SK-N-SH treated with all-trans-retinoic acid at 6 μM for 48 hours (cell line): ENCODE data around the gene MYOCOS.

Experiments used
- ATAC-seq: fragments of 200-7000 bp; cut with Tn5 transposase; 3 replicates; pipeline ENCODE4 v1.9.1; 2020; ENCODE audit warnings: mild to moderate bottlenecking, moderate library complexity
- ARNTL ChIP-seq: fragments of 450-650 bp; formaldehyde crosslinking; IDR thresholded peaks from 2 replicates; pipeline ENCODE4 v1.5.0; 2020; ENCODE audit warnings: low read depth, mild to moderate bottlenecking, moderate library complexity, borderline replicate concordance
- BACH2 ChIP-seq: fragments of 250-450 bp; sonication (Bioruptor Pico); IDR thresholded peaks from 2 replicates; pipeline ENCODE4 v1.9.0; 2021; ENCODE audit warnings: mild to moderate bottlenecking, borderline replicate concordance
- CSDC2 ChIP-seq: fragments of 250-450 bp; sonication (Bioruptor Pico); IDR thresholded peaks from 2 replicates; pipeline ENCODE4 v1.5.0; 2020; ENCODE audit warnings: mild to moderate bottlenecking, moderate library complexity
- ESRRG ChIP-seq: fragments of 250-450 bp; sonication (Bioruptor Pico); IDR thresholded peaks from 2 replicates; pipeline ENCODE4 v1.6.1; 2021; ENCODE audit warnings: mild to moderate bottlenecking
- GLIS3 ChIP-seq: fragments of 250-450 bp; sonication (Bioruptor Pico); IDR thresholded peaks from 2 replicates; pipeline ENCODE4 v1.5.0; 2020; ENCODE audit warnings: mild to moderate bottlenecking, moderate library complexity
- ISL1 ChIP-seq: fragments of 250-450 bp; sonication (Bioruptor Pico); IDR thresholded peaks from 2 replicates; pipeline ENCODE4 v2.1.2; 2022; ENCODE audit warnings: mild to moderate bottlenecking, moderate library complexity
- OSR1 ChIP-seq: fragments of 250-450 bp; sonication (Bioruptor Pico); IDR thresholded peaks from 2 replicates; pipeline ENCODE4 v1.8.0; 2022; ENCODE audit warnings: moderate library complexity, mild to moderate bottlenecking, inconsistent platforms
- PPARA ChIP-seq: fragments of 250-450 bp; sonication (Bioruptor Pico); IDR thresholded peaks from 2 replicates; pipeline ENCODE4 v1.5.0; 2020; ENCODE audit warnings: mild to moderate bottlenecking, borderline replicate concordance
- RARB ChIP-seq: fragments of 250-450 bp; sonication (Bioruptor Pico); IDR thresholded peaks from 2 replicates; pipeline ENCODE4 v1.8.0; 2021; ENCODE audit warnings: mild to moderate bottlenecking, moderate library complexity
- TCF4 ChIP-seq: fragments of 250-450 bp; sonication (Bioruptor Pico); IDR thresholded peaks from 2 replicates; pipeline ENCODE4 v1.8.0; 2021; ENCODE audit warnings: mild to moderate bottlenecking, moderate library complexity, borderline replicate concordance
- TOX ChIP-seq: fragments of 250-450 bp; sonication (Bioruptor Pico); IDR thresholded peaks from 2 replicates; pipeline ENCODE4 v1.8.0; 2021; ENCODE audit warnings: mild to moderate bottlenecking, moderate library complexity, borderline replicate concordance
- ZC3H10 ChIP-seq: fragments of 250-450 bp; sonication (Bioruptor Pico); IDR thresholded peaks from 2 replicates; pipeline ENCODE4 v1.5.1; 2021; ENCODE audit warnings: mild to moderate bottlenecking, moderate library complexity
- ZFP3 ChIP-seq: fragments of 250-450 bp; sonication (Bioruptor Pico); IDR thresholded peaks from 2 replicates; pipeline ENCODE4 v1.5.0; 2020; ENCODE audit warnings: mild to moderate bottlenecking, moderate library complexity
- ZFP30 ChIP-seq: fragments of 450-650 bp; formaldehyde crosslinking; IDR thresholded peaks from 2 replicates; pipeline ENCODE4 v1.5.0; 2022; ENCODE audit warnings: mild to moderate bottlenecking, moderate library complexity
- ZNF70 ChIP-seq: fragments of 450-650 bp; formaldehyde crosslinking; IDR thresholded peaks from 2 replicates; pipeline ENCODE4 v1.5.0; 2020; ENCODE audit warnings: mild to moderate bottlenecking, moderate library complexity
- ZNF8 ChIP-seq: fragments of 450-650 bp; formaldehyde crosslinking; IDR thresholded peaks from 2 replicates; pipeline ENCODE4 v1.5.0; 2020; ENCODE audit warnings: mild to moderate bottlenecking, moderate library complexity
- TF ChIP-seq, protein P1 (sequence below): fragments of 250-450 bp; sonication (Bioruptor Pico); IDR thresholded peaks from 2 replicates; pipeline ENCODE4 v1.8.0; 2021; ENCODE audit warnings: low read depth, mild to moderate bottlenecking, moderate library complexity, borderline replicate concordance
- TF ChIP-seq, protein P2 (sequence below): fragments of 250-450 bp; sonication (Bioruptor Pico); IDR thresholded peaks from 2 replicates; pipeline ENCODE4 v1.8.0; 2020; ENCODE audit warnings: mild to moderate bottlenecking, moderate library complexity, borderline replicate concordance
- TF ChIP-seq, protein P3 (sequence below): fragments of 250-450 bp; sonication (Bioruptor Pico); IDR thresholded peaks from 2 replicates; pipeline ENCODE4 v1.5.1; 2021; ENCODE audit warnings: mild to moderate bottlenecking, moderate library complexity
- TF ChIP-seq, protein P4 (sequence below): fragments of 250-450 bp; sonication (Bioruptor Pico); IDR thresholded peaks from 2 replicates; pipeline ENCODE4 v1.5.0; 2020; ENCODE audit warnings: mild to moderate bottlenecking, moderate library complexity
- TF ChIP-seq, protein P5 (sequence below): fragments of 250-450 bp; sonication (Bioruptor Pico); IDR thresholded peaks from 2 replicates; pipeline ENCODE4 v1.5.1; 2020; ENCODE audit warnings: low read depth, mild to moderate bottlenecking, moderate library complexity

Gene MYOCOS

DNA sequence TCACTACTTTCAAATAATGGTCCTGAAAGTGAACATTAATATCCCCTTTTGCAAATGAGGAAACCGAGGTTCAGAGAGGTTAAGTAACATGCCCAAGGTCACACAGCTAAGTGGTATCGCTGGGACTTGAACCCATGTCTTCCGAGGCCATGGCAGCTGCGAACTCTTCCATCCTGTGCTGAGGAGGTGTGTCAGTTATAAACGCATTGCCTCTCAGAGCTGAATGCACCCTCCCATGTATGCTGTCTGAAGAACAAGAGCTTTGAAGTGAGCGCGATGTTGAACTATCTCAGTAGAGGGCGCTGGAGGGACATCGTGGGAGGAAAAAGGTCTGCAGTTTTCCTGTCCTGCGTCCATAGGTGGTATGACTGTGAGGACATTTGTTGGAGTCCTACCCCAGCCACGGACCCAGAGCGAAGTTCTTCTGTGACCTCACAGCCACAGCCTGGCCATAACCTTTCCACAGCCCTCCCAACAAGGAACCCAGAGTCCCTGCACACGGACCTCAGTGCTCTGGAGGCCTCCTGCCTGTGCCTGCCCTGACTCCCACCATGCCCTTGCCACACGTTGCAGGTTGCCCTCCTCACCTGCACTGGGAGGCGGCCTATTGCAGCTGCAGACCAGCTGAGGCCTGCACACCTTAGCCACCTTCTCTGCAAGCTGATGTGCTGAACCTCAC is 22.9 kb downstream of the MYOCOS start:
- no peak for TF ChIP-seq ZNF70 (CRISPR knock-in tag)
- no peak for TF ChIP-seq PPARA
- TF ChIP-seq TOX (CRISPR knock-in tag): no peak
- TF ChIP-seq ISL1 (CRISPR knock-in tag): no peak
- TF ChIP-seq, protein P1, sequence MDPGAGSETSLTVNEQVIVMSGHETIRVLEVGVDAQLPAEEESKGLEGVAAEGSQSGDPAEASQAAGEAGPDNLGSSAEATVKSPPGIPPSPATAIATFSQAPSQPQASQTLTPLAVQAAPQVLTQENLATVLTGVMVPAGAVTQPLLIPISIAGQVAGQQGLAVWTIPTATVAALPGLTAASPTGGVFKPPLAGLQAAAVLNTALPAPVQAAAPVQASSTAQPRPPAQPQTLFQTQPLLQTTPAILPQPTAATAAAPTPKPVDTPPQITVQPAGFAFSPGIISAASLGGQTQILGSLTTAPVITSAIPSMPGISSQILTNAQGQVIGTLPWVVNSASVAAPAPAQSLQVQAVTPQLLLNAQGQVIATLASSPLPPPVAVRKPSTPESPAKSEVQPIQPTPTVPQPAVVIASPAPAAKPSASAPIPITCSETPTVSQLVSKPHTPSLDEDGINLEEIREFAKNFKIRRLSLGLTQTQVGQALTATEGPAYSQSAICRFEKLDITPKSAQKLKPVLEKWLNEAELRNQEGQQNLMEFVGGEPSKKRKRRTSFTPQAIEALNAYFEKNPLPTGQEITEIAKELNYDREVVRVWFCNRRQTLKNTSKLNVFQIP: no peak
- TF ChIP-seq CSDC2 (CRISPR knock-in tag): no peak
- no peak for TF ChIP-seq ESRRG (CRISPR knock-in tag)
- TF ChIP-seq, protein P2, sequence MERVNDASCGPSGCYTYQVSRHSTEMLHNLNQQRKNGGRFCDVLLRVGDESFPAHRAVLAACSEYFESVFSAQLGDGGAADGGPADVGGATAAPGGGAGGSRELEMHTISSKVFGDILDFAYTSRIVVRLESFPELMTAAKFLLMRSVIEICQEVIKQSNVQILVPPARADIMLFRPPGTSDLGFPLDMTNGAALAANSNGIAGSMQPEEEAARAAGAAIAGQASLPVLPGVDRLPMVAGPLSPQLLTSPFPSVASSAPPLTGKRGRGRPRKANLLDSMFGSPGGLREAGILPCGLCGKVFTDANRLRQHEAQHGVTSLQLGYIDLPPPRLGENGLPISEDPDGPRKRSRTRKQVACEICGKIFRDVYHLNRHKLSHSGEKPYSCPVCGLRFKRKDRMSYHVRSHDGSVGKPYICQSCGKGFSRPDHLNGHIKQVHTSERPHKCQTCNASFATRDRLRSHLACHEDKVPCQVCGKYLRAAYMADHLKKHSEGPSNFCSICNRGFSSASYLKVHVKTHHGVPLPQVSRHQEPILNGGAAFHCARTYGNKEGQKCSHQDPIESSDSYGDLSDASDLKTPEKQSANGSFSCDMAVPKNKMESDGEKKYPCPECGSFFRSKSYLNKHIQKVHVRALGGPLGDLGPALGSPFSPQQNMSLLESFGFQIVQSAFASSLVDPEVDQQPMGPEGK (CRISPR knock-in tag): no peak
- TF ChIP-seq, protein P3, sequence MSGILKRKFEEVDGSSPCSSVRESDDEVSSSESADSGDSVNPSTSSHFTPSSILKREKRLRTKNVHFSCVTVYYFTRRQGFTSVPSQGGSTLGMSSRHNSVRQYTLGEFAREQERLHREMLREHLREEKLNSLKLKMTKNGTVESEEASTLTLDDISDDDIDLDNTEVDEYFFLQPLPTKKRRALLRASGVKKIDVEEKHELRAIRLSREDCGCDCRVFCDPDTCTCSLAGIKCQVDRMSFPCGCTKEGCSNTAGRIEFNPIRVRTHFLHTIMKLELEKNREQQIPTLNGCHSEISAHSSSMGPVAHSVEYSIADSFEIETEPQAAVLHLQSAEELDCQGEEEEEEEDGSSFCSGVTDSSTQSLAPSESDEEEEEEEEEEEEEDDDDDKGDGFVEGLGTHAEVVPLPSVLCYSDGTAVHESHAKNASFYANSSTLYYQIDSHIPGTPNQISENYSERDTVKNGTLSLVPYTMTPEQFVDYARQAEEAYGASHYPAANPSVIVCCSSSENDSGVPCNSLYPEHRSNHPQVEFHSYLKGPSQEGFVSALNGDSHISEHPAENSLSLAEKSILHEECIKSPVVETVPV (CRISPR knock-in tag): no peak
- TF ChIP-seq OSR1 (CRISPR knock-in tag): no peak
- TF ChIP-seq, protein P4, sequence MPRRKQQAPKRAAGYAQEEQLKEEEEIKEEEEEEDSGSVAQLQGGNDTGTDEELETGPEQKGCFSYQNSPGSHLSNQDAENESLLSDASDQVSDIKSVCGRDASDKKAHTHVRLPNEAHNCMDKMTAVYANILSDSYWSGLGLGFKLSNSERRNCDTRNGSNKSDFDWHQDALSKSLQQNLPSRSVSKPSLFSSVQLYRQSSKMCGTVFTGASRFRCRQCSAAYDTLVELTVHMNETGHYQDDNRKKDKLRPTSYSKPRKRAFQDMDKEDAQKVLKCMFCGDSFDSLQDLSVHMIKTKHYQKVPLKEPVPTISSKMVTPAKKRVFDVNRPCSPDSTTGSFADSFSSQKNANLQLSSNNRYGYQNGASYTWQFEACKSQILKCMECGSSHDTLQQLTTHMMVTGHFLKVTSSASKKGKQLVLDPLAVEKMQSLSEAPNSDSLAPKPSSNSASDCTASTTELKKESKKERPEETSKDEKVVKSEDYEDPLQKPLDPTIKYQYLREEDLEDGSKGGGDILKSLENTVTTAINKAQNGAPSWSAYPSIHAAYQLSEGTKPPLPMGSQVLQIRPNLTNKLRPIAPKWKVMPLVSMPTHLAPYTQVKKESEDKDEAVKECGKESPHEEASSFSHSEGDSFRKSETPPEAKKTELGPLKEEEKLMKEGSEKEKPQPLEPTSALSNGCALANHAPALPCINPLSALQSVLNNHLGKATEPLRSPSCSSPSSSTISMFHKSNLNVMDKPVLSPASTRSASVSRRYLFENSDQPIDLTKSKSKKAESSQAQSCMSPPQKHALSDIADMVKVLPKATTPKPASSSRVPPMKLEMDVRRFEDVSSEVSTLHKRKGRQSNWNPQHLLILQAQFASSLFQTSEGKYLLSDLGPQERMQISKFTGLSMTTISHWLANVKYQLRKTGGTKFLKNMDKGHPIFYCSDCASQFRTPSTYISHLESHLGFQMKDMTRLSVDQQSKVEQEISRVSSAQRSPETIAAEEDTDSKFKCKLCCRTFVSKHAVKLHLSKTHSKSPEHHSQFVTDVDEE (CRISPR knock-in tag): no peak
- TF ChIP-seq ZFP3: no peak
- no peak for TF ChIP-seq TCF4 (CRISPR knock-in tag)
- no peak for TF ChIP-seq ARNTL (CRISPR knock-in tag)
- TF ChIP-seq, protein P5, sequence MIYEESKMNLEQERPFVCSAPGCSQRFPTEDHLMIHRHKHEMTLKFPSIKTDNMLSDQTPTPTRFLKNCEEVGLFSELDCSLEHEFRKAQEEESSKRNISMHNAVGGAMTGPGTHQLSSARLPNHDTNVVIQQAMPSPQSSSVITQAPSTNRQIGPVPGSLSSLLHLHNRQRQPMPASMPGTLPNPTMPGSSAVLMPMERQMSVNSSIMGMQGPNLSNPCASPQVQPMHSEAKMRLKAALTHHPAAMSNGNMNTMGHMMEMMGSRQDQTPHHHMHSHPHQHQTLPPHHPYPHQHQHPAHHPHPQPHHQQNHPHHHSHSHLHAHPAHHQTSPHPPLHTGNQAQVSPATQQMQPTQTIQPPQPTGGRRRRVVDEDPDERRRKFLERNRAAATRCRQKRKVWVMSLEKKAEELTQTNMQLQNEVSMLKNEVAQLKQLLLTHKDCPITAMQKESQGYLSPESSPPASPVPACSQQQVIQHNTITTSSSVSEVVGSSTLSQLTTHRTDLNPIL: no peak
- TF ChIP-seq GLIS3 (CRISPR knock-in tag): no peak
- TF ChIP-seq ZFP30 (CRISPR knock-in tag): no peak
- TF ChIP-seq BACH2 (CRISPR knock-in tag): no peak
- TF ChIP-seq RARB (CRISPR knock-in tag): no peak
- peak; percentile 94 for ATAC-seq

DNA sequence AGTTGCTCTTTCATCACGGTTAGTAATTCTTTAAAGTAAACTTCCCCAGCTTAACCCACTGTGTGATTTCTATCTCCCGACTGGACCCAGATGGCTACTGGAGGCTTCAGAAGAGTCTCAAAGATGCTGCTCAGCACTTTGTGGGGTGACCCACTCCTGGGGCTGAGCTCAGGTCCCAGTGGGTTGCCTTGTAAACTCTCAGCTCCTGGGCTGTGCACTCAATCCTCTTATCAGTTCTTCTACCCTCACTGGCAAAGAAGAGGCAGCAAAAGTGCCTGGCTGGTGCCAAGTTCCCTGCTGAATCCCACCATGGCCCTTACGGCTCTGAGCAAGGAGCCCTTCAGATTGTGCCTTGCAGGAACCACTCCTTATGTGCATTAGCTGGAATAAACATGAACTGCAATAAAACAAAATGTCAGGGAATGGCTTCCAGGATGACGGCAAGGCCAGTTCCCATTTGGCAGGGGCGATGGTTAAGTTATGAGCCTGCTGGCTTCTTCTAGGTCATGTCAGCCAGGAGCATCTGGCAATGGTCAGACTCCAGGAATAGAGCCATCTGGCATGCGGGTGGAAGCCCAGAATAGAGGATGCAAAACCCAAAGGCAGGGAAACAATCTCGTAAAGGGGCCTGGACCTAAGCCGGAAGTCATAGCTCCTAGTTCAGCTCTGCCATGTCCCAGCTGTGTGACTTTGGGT is 23.7 kb downstream of the MYOCOS start:
- ATAC-seq: peak; percentile 48
- TF ChIP-seq TOX (CRISPR knock-in tag): no peak
- TF ChIP-seq ZNF70 (CRISPR knock-in tag): no peak
- TF ChIP-seq ZFP30 (CRISPR knock-in tag): no peak
- no peak for TF ChIP-seq CSDC2 (CRISPR knock-in tag)
- TF ChIP-seq, protein P2 (CRISPR knock-in tag): no peak
- no peak for TF ChIP-seq BACH2 (CRISPR knock-in tag)
- no peak for TF ChIP-seq ZNF8 (CRISPR knock-in tag)
- TF ChIP-seq, protein P3 (CRISPR knock-in tag): no peak
- no peak for TF ChIP-seq PPARA
- TF ChIP-seq, protein P5: no peak
- no peak for TF ChIP-seq ZC3H10 (CRISPR knock-in tag)
- TF ChIP-seq ESRRG (CRISPR knock-in tag): no peak
- no peak for TF ChIP-seq TCF4 (CRISPR knock-in tag)
- TF ChIP-seq GLIS3 (CRISPR knock-in tag): no peak
- no peak for TF ChIP-seq ARNTL (CRISPR knock-in tag)
